ENCODE data around the gene FBXO47. TPM values are rescaled to one million over a fixed set of nuclear protein-coding genes. Genes with fewer than 3 reads are reported as not detected.

FBXO47 gene
- total and polyA plus RNA-seq, 2 donors (not counting 3 experiments of a cell fraction or from before 2014, with no cell fraction given): not detected

- H3K27ac ChIP-seq (ENCODE audit: insufficient read depth, low read depth, low read length): no peak overlapping the region
- CTCF ChIA-PET: interaction anchor here (0.9 to 2.5 kb wide), 8 partner anchors 9 to 145 kb away, joined by 3 to 11 read pairs (median 4); partner anchors contain the start of gene LASP1
Measured at GRCh38 chr17:38906460-38907228, 60.6 kb downstream of the FBXO47 start.

DNA sequence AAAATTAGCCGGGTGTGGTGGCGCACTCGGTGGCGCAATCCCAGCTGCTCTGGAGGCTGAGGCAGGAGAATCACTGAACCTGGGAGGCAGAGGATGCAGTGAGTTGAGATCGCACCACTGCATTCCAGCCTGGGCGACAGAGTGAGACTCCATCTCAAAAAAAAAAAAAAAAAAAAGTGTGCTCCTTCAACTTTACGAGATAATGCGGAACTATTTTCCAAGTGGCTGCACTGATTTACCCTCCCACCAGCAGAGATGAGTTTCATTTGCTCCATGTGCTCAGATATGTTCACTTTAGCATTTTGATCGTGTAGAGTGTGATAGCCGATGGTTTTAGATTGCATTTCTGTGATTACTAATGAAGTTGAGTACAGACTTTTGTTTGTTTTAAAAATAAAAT, 61.8 kb downstream of the FBXO47 start:
- Histone ChIP-seq H4K20me1 (replicated peaks; ENCODE audit: control insufficient read depth, extremely low read depth, insufficient read depth, low read length) (no peaks in the 10 kb centered on the region), H3K79me2 (ENCODE audit: control insufficient read depth, insufficient read depth, low read length) (peaks cover 53% of the 10 kb centered on the region), H3K4me1 (ENCODE audit: control insufficient read depth, extremely low read depth, insufficient read depth, low read length) (peaks cover 44% of the 10 kb centered on the region), H3K9me3 (replicated peaks; ENCODE audit: control insufficient read depth, insufficient read depth, low read length) (no peaks in the 10 kb centered on the region), H3K9ac (replicated peaks; ENCODE audit: extremely low read depth, insufficient read depth, low read length) (no peak overlapping the region), H3K9me1 (replicated peaks; ENCODE audit: control insufficient read depth, extremely low read depth, insufficient read depth, low read length) (no peaks in the 10 kb centered on the region), H3K27ac (ENCODE audit: insufficient read depth, low read depth, low read length) (no peak overlapping the region), H3K27me3 (ENCODE audit: control insufficient read depth in 2 of 2, insufficient read depth in 2 of 2, low read length in 2 of 2) (no peaks in the 10 kb centered on the region), H3K4me2 (ENCODE audit: insufficient read depth, low read length) (no peak overlapping the region), H3K4me3 (replicated peaks in 1 of 3; ENCODE audit: insufficient read depth in 1 of 3, low read depth in 1 of 3, low read length in 3 of 3) (no peak overlapping the region), H2AFZ (ENCODE audit: low read depth, low read length) (no peak overlapping the region), H3K36me3 (ENCODE audit: control insufficient read depth in 2 of 2, extremely low read depth in 1 of 2, insufficient read depth in 2 of 2, low read length in 2 of 2) (peaks cover 0 to 9% of the 10 kb centered on the region in 2 experiments)
- dilution Hi-C loops (cut with MboI; ENCODE audit: extremely low pct_ligation_motif_present, low sequenced_read_pairs): no loop called here
- FAIRE-seq: no peak
- no peak for DNase-seq (ENCODE audit: low read depth, low spot score)
- no TSS peak for BruUV-seq (replicated peaks)
- ChIA-PET POLR2A (no interaction called here), CTCF (interaction anchor here (2.5 kb wide), 1 partner anchor 78 kb away, joined by 11 read pairs; no protein-coding TSS in a partner anchor)
- intact Hi-C loops (cut with micrococcal nuclease): no loop called here
- TF ChIP-seq GATA2 (IDR thresholded peaks at IDR 0.05; ENCODE audit: insufficient read depth, insufficient read length, low read depth, low read length): no peak
- no peak for TF ChIP-seq FOS (IDR thresholded peaks at IDR 0.05; ENCODE audit: borderline replicate concordance, insufficient read depth, low read length)
- TF ChIP-seq MYC (IDR thresholded peaks at IDR 0.05; ENCODE audit: low read depth, low read length): no peak
- no peak for TF ChIP-seq POLR2A (IDR thresholded peaks at IDR 0.05; ENCODE audit: low read depth, low read length)
- no peak for TF ChIP-seq EZH2 (IDR thresholded peaks at IDR 0.05; ENCODE audit: borderline replicate concordance, low read depth, low read length, severe bottlenecking)
- no peak for TF ChIP-seq POLR2AphosphoS5 (IDR thresholded peaks at IDR 0.05; ENCODE audit: insufficient read depth, low read depth, low read length)
- TF ChIP-seq, protein P1, sequence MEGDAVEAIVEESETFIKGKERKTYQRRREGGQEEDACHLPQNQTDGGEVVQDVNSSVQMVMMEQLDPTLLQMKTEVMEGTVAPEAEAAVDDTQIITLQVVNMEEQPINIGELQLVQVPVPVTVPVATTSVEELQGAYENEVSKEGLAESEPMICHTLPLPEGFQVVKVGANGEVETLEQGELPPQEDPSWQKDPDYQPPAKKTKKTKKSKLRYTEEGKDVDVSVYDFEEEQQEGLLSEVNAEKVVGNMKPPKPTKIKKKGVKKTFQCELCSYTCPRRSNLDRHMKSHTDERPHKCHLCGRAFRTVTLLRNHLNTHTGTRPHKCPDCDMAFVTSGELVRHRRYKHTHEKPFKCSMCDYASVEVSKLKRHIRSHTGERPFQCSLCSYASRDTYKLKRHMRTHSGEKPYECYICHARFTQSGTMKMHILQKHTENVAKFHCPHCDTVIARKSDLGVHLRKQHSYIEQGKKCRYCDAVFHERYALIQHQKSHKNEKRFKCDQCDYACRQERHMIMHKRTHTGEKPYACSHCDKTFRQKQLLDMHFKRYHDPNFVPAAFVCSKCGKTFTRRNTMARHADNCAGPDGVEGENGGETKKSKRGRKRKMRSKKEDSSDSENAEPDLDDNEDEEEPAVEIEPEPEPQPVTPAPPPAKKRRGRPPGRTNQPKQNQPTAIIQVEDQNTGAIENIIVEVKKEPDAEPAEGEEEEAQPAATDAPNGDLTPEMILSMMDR (IDR thresholded peaks at IDR 0.05; ENCODE audit: extremely low read depth in 1 of 2, insufficient read depth in 1 of 2, low read depth in 1 of 2, low read length in 2 of 2): no peak
- no peak for TF ChIP-seq MAX (IDR thresholded peaks at IDR 0.05; ENCODE audit: insufficient read depth, insufficient read length)
- no peak for TF ChIP-seq JUN (IDR thresholded peaks at IDR 0.05; ENCODE audit: borderline replicate concordance, insufficient read depth, insufficient read length, low read depth)

More at GRCh38 chr17:38906460-38907228, 60.6 kb downstream of the FBXO47 start:
- BruUV-seq (replicated peaks): no TSS peak
- Histone ChIP-seq H3K36me3 (ENCODE audit: control insufficient read depth in 2 of 2, extremely low read depth in 1 of 2, insufficient read depth in 2 of 2, low read length in 2 of 2) (peaks cover 0 to 19% of the 10 kb centered on the region in 2 experiments), H3K9me3 (replicated peaks; ENCODE audit: control insufficient read depth, insufficient read depth, low read length) (no peaks in the 10 kb centered on the region), H4K20me1 (replicated peaks; ENCODE audit: control insufficient read depth, extremely low read depth, insufficient read depth, low read length) (no peaks in the 10 kb centered on the region), H3K9ac (replicated peaks; ENCODE audit: extremely low read depth, insufficient read depth, low read length) (no peak overlapping the region), H2AFZ (ENCODE audit: low read depth, low read length) (no peak overlapping the region), H3K9me1 (replicated peaks; ENCODE audit: control insufficient read depth, extremely low read depth, insufficient read depth, low read length) (no peaks in the 10 kb centered on the region), H3K4me2 (ENCODE audit: insufficient read depth, low read length) (no peak overlapping the region), H3K79me2 (ENCODE audit: control insufficient read depth, insufficient read depth, low read length) (peaks cover 55% of the 10 kb centered on the region), H3K4me3 (replicated peaks in 1 of 3; ENCODE audit: insufficient read depth in 1 of 3, low read depth in 1 of 3, low read length in 3 of 3) (no peak overlapping the region), H3K4me1 (ENCODE audit: control insufficient read depth, extremely low read depth, insufficient read depth, low read length) (peaks cover 32% of the 10 kb centered on the region), H3K27me3 (ENCODE audit: control insufficient read depth in 2 of 2, insufficient read depth in 2 of 2, low read length in 2 of 2) (no peaks in the 10 kb centered on the region)
- dilution Hi-C loops (cut with MboI; ENCODE audit: extremely low pct_ligation_motif_present, low sequenced_read_pairs) (no loop called here), intact Hi-C loops (cut with micrococcal nuclease) (no loop called here)
- no peak for DNase-seq (ENCODE audit: low read depth, low spot score)
- TF ChIP-seq EZH2 (IDR thresholded peaks at IDR 0.05; ENCODE audit: borderline replicate concordance, low read depth, low read length, severe bottlenecking) (no peak), POLR2A (IDR thresholded peaks at IDR 0.05; ENCODE audit: low read depth, low read length) (no peak), FOS (IDR thresholded peaks at IDR 0.05; ENCODE audit: borderline replicate concordance, insufficient read depth, low read length) (no peak)
- POLR2A ChIA-PET: interaction anchor here (0.6 to 1.8 kb wide), 2 partner anchors 37 to 77 kb away, joined by 3 to 10 read pairs; partner anchors contain the start of gene LASP1
- FAIRE-seq: peak; percentile 74

Measured in endothelial cell of umbilical vein (primary cell).